Measurements from ENCODE around the gene HYI. TPM values are rescaled to one million over a fixed set of nuclear protein-coding genes. Genes with fewer than 3 reads are reported as not detected.
"Not testable (repeated sequence)": the region's sequence is repeated elsewhere in the genome, so short reads cannot be mapped to it uniquely, and the experiment has no call there.

The HYI gene
- total RNA-seq, 1 experiment from 2014 or later, result 42.5 TPM

DNA sequence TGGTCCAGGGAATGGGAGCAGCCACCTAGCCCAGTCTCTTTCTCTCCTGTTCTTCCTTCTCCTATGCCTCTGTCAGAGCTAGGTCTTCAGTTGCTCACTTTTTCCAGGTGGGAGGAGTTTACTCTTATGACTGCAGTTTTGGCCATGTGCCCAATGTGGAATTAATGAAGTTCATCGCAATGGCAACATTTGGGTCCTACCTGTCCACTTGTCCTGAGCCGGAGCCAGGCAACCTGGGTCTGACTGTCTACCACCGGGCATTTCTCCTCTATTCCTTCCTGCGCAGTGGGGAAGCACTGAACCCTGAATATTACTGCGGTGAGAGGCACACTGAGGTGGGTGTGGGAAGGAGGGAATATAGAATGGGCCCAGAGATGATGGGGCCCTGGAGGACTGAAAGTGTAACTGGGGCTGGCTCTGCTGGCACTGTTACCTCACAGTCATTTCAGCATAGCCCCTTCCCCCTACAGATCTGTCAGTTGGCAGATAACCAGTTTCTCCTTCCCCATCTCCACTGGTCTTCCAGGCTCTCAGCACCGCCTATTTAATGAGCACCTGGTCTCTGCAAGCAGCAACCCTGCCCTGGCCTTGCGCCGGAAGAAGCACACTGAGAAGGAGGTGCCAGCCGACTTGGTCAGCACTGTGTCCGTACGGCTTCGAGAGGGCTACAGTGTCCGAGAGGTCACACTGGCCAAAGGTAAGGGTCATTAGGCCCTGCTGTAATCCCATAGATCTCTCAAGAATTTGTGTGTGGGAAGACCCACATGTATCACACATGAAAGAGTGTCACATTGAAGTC, 33.9 kb downstream of the HYI start:
- no peaks in the 10 kb centered on the region for H3K27me3 ChIP-seq (ENCODE audit: control insufficient read depth, insufficient read depth, low read length)
- DNase-seq, result no peak
- peaks cover 23% of the 10 kb centered on the region for H3K36me3 ChIP-seq (replicated peaks; ENCODE audit: control insufficient read depth, insufficient read depth, low read length)
- no peak overlapping the region for H3K4me3 ChIP-seq (ENCODE audit: insufficient read depth, low read depth, low read length)

DNA sequence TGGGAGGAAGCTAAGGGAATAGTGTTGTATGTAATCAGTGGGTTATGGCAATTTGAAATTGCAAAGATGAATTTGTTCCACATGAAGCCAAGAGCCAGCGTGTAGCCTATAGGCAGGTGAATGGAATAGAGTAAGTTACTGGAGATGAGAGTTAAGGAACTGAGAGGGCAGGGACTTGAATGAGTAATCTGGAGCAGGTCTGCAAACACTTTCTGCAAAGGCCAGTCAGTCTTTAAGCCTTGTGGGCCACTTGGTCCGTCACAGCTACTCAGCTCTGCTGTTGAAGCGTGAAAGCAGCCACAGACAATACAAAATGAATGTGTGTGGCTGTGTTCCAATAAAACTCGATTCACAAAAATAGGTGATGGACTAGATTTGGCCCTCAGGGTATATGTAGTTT, 34.9 kb downstream of the HYI start:
- DNase-seq, result no peak
- Histone ChIP-seq H3K36me3 (replicated peaks; ENCODE audit: control insufficient read depth, insufficient read depth, low read length) (peaks cover 19% of the 10 kb centered on the region), H3K4me3 (ENCODE audit: insufficient read depth, low read depth, low read length) (no peak overlapping the region), H3K27me3 (ENCODE audit: control insufficient read depth, insufficient read depth, low read length) (no peaks in the 10 kb centered on the region)

DNA sequence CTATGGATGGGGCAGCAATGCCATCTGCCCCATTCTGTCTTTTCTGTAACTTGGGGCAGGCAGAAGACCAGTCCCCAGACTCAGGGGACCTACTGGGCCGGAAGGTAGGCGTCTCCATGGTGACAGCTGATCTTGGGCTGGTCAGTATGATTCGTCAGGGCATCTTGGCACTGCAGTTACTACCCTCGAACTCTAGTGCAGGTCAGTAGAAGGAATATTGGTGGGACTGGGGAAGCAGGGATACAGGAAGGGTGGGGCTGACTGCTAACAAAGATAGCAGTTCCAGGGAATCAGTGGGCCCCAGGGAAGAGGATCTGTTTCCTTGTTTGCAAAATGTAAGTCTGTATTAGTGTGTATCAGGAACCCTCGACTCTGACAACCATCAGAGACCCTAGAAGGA, 37.8 kb downstream of the HYI start:
- Histone ChIP-seq H3K36me3 (replicated peaks; ENCODE audit: control insufficient read depth, insufficient read depth, low read length) (peaks cover 10% of the 10 kb centered on the region), H3K27me3 (ENCODE audit: control insufficient read depth, insufficient read depth, low read length) (no peaks in the 10 kb centered on the region), H3K4me3 (ENCODE audit: insufficient read depth, low read depth, low read length) (no peak overlapping the region)
- no peak for DNase-seq

DNA sequence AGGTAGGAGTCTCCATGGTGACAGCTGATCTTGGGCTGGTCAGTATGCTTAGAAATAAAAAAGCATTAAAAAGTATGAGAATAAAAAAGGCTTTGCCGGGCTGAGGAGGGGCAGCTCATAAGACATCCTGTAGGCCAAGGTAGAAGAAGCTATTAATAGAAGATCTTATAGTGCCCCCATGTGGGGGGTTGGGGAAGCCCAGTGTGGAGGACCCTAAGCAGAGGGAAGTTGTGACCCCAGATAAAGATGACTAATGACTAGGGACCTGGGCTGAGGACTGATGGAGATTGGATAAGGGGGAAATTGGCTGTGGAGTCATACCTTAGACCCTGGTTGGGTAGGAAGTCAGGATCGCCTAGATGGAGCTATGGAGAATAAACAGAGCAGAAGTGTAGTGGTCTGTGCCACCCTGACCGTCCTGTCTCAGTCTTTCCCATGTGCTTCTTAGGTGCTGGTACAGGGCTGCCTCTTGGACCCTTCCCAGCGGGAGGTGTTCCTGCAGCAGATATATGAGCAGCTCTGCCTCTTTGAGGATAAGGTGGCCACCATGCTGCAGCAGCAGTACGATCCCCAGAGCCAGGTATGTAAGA, 39.0 kb downstream of the HYI start:
- DNase-seq, result peak; percentile 85
- Histone ChIP-seq H3K36me3 (replicated peaks; ENCODE audit: control insufficient read depth, insufficient read depth, low read length) (peaks cover 6% of the 10 kb centered on the region), H3K4me3 (ENCODE audit: insufficient read depth, low read depth, low read length) (no peak overlapping the region), H3K27me3 (ENCODE audit: control insufficient read depth, insufficient read depth, low read length) (no peaks in the 10 kb centered on the region)

DNA sequence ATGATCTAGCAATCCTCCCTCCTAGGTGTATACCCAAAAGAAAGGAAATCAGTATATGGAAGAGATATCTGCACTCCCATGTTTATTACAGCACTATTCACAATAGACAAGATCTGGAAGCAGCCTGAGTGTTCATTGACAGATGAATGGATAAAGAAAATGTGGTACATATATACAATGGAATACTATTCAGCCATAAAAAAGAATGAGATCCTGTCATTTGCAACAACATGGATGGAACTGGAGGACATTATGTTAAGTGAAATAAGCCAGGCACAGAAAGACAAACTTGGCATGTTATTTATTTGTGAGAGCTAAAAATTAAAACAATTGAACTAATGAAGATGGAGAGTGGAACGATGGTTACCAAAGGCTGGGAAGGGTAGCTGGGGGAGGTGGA, 40.3 kb downstream of the HYI start:
- DNase-seq; H3K4me3 ChIP-seq (ENCODE audit: insufficient read depth, low read depth, low read length); H3K27me3 ChIP-seq (ENCODE audit: control insufficient read depth, insufficient read depth, low read length); H3K36me3 ChIP-seq (replicated peaks; ENCODE audit: control insufficient read depth, insufficient read depth, low read length): not testable (repeated sequence)

DNA sequence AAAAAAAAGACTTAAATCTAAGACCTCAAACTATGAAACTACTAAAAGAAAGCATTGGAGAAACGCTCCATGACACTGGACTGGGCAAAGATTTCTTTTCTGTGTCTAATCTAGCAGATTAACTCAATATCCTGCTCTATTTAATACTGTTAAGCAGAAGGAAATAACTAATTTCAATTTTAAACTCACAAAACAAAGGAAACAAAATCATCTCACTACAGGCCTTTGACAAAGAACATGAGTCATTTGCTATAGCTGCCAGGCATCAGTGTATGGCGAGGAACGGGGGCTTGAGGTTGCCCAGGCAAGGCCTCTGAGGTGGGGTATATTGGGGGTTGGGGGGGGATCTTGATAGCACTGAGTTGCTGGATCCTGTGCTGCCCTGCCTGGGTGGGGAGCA, 43.2 kb downstream of the HYI start:
- Histone ChIP-seq H3K36me3 (replicated peaks; ENCODE audit: control insufficient read depth, insufficient read depth, low read length) (peaks cover 1% of the 10 kb centered on the region; the same call in 1 of the 2 replicates), H3K27me3 (ENCODE audit: control insufficient read depth, insufficient read depth, low read length) (no peaks in the 10 kb centered on the region), H3K4me3 (ENCODE audit: insufficient read depth, low read depth, low read length) (no peak overlapping the region)
- DNase-seq, result no peak

DNA sequence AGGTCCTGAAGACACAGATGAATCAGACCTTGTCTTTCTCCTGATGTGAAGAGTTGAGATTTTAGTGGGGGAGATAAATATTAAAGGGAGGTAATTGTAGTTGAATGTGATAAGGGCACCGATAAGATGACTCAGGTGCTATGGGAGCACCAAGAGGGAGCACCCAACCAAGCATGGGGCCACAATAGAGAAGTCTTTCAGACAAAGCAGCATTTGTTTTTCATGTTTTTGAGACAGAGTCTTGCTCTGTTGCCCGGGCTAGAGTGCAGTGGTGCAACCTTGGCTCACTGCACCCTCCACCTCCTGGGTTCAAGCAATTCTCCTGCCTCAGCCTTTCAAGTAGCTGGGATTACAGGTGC, 47.9 kb downstream of the HYI start:
- H3K4me3 ChIP-seq (ENCODE audit: insufficient read depth, low read depth, low read length), result no peak overlapping the region
- H3K27me3 ChIP-seq (ENCODE audit: control insufficient read depth, insufficient read depth, low read length), result no peaks in the 10 kb centered on the region
- H3K36me3 ChIP-seq (replicated peaks; ENCODE audit: control insufficient read depth, insufficient read depth, low read length), result peaks cover 3% of the 10 kb centered on the region; the same call in 1 of the 2 replicates
- no peak for DNase-seq

DNA sequence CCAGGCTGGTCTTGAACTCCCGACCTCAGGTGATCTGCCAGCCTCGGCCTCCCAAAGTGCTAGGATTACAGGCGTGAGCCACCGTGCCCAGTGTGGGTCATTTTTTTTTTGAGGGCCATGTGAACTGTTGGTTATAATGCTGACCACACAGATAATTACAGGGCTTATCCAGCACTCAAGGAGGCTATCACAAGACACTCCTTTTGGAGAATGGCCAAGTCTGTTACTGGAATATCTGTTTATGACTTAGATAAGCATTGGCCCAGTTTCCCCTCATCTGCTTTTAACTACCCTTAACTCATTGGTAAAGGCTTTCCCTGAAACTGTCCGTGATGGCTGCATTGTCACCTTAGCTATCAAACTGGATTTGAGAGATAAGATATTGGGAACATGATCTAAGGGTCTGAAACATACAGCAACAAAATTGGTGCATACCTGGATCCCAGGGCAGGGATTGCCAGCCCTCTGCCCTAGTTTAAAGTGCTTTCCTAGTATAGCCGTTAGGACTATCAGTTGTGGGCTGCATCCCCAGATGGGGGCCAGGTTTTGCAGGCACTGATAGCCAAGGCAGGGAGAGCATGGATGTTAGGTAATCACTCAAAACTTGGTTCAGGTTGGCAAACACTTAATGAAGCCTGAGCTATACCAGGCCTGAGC, 48.4 kb downstream of the HYI start:
- H3K27me3 ChIP-seq (ENCODE audit: control insufficient read depth, insufficient read depth, low read length), result no peaks in the 10 kb centered on the region
- no peak overlapping the region for H3K4me3 ChIP-seq (ENCODE audit: insufficient read depth, low read depth, low read length)
- DNase-seq, result no peak
- H3K36me3 ChIP-seq (replicated peaks; ENCODE audit: control insufficient read depth, insufficient read depth, low read length), result peaks cover 3% of the 10 kb centered on the region; the same call in 1 of the 2 replicates

DNA sequence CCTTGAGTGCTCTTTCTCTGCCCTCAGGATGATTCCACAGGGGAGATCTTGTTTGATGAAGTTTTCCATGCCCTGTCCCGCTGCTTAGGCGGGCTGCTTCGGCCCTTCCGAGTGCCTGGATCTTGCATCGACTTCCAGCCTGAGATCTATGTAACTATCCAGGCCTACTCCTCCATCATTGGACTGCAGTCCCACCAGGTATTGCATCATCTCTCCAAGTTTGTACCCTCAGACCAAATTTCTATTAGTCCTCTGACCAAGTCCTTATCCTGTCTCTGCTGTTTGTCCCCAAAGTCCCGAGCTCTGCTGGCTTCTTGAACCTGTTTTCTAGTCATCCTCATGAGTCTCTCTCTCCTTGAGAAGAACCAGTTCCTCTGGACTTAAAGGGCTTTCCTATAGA, 49.4 kb downstream of the HYI start:
- DNase-seq, result no peak
- Histone ChIP-seq H3K27me3 (ENCODE audit: control insufficient read depth, insufficient read depth, low read length) (no peaks in the 10 kb centered on the region), H3K36me3 (replicated peaks; ENCODE audit: control insufficient read depth, insufficient read depth, low read length) (peaks cover 3% of the 10 kb centered on the region; the same call in 1 of the 2 replicates), H3K4me3 (ENCODE audit: insufficient read depth, low read depth, low read length) (no peak overlapping the region)

DNA sequence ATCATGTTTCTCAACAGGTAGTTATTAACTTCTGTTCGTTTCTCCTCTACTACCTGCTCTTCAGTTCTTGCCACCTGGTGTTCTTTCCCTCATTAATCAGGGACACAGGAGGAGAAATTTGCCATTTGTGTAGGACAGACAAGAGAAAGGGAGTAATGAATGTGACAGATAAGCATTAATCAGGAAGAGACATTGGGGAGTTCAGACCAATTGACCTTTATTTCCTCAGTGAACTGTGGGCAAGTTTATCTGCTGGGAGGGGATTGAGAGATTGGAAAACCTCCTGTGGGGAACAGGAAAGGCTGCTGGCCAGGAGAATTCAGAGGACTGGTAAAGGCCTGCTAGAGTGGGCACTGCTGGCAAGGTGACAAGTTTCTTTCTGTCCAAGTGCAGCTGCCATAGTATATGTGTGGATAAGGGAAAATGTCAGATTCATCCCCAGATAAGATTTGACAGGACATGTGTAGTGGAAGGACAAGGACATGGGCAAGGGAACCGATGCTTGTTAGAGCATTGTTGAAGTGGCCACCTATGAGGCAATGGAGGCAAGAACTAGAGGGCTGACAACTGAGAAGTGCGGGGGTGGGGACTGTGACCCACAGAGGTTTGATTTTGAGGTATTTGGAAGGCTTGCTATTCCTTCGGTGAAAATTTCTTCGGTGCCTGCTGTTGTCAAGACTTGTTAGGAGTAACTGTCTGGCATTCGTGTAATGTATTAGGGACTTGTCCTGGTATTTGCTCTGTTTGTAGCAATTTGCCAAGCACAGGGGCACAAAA, 51.5 kb downstream of the HYI start:
- Histone ChIP-seq H3K36me3 (replicated peaks; ENCODE audit: control insufficient read depth, insufficient read depth, low read length) (peaks cover 3% of the 10 kb centered on the region; the same call in 1 of the 2 replicates), H3K27me3 (ENCODE audit: control insufficient read depth, insufficient read depth, low read length) (no peaks in the 10 kb centered on the region), H3K4me3 (ENCODE audit: insufficient read depth, low read depth, low read length) (no peak overlapping the region)
- DNase-seq, result no peak

Other genes with a start within 250 kb of the HYI start
- 11.1 and 13.0 TPM in 2 replicates for gene TMEM125, start 183.9 kb downstream of the HYI start, total RNA-seq (2014; rRNA removed; shearing (Covaris generic))
- 1.5 and 2.0 TPM in 2 replicates for gene C1orf210, start 168.3 kb downstream of the HYI start, total RNA-seq (2014; rRNA removed; shearing (Covaris generic))
- 2.6 and 5.4 TPM in 2 replicates for gene TIE1, start 152.9 kb downstream of the HYI start, total RNA-seq (2014; rRNA removed; shearing (Covaris generic))
- gene MPL, start 116.1 kb downstream of the HYI start, total RNA-seq (2014; rRNA removed; shearing (Covaris generic)), result 0.48 TPM in 1 of 2 replicates, not detected in the other
- 493 and 564 TPM in 2 replicates for gene CDC20, start 95.0 kb downstream of the HYI start, total RNA-seq (2014; rRNA removed; shearing (Covaris generic))
- 44.6 and 61.3 TPM in 2 replicates for gene ELOVL1, start 85.9 kb downstream of the HYI start, total RNA-seq (2014; rRNA removed; shearing (Covaris generic))
- 37.6 and 41.2 TPM in 2 replicates for gene MED8, start 64.1 kb downstream of the HYI start, total RNA-seq (2014; rRNA removed; shearing (Covaris generic))
- 12.2 and 19.0 TPM in 2 replicates for gene SZT2, start 64.0 kb downstream of the HYI start, total RNA-seq (2014; rRNA removed; shearing (Covaris generic))
- 64.1 and 79.8 TPM in 2 replicates for gene PTPRF, start 77.0 kb upstream of the HYI start, total RNA-seq (2014; rRNA removed; shearing (Covaris generic))
- gene KDM4A, start 196.2 kb upstream of the HYI start, total RNA-seq (2014; rRNA removed; shearing (Covaris generic)), result 34.7 and 41.8 TPM in 2 replicates